ENCODE results near the gene HAGH. TPM values are rescaled to one million over a fixed set of nuclear protein-coding genes. Genes with fewer than 3 reads are reported as not detected.

HAGH gene
- total RNA-seq, 6 donors from 2014 or later, result 84.5 to 251 (median 122) TPM

DNA sequence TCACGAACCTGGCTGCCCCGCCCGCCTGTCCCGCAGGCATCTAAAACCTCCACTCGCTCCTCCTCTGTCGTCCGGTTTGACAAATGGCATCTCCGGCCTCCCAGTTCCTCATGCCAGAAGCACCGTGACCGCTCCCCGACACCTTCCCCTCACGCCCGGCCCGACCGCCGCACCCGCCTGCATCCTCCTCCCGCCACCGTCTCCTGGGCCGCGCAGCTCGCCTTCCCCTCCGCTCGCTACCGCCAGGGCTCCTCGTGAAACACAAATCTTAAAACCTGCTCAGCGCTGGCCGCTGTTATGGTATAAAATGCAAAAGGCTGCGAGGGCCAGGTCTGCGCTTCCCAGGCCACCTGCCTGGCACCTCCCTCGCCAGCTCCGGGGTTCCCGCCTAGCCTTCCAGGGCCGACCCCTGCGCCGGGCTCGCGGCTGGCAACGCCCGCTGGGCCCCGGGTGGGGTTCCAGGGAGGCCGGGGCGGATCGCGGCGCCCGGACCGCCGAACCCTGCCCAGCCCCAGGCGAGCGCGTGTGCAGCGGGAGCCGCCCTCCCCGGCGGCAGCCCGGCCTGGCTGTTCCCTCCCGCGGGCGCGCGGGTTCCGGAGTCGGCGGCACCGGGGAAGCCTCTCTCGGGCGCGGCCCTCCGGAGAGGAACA lies 44.7 kb downstream of the HAGH start:
- Histone ChIP-seq H3K9me3 (no peaks in the 10 kb centered on the region), H3K27me3 (no peaks in the 10 kb centered on the region), H3K36me3 (peaks cover 8 to 53% (median 34%) of the 10 kb centered on the region in 4 donors), H3K4me3 (peak overlapping the region; percentile 70 to 92 (median 88)), H3K4me1 (peaks cover 23 to 52% (median 28%) of the 10 kb centered on the region in 4 donors), H3K27ac (peak overlapping the region; percentile 84 to 93 (median 86))
- ATAC-seq (ENCODE audit: low FRiP score in 2 of 2) (peak in 1 of 2 donors; percentile 41), DNase-seq (peak in 1 of 2 donors; percentile 88)
- WGBS, 2 donors, result 0 to 3% methylated on average over 10 to 27 of the region's 70 CpGs
- TF ChIP-seq, protein P1, sequence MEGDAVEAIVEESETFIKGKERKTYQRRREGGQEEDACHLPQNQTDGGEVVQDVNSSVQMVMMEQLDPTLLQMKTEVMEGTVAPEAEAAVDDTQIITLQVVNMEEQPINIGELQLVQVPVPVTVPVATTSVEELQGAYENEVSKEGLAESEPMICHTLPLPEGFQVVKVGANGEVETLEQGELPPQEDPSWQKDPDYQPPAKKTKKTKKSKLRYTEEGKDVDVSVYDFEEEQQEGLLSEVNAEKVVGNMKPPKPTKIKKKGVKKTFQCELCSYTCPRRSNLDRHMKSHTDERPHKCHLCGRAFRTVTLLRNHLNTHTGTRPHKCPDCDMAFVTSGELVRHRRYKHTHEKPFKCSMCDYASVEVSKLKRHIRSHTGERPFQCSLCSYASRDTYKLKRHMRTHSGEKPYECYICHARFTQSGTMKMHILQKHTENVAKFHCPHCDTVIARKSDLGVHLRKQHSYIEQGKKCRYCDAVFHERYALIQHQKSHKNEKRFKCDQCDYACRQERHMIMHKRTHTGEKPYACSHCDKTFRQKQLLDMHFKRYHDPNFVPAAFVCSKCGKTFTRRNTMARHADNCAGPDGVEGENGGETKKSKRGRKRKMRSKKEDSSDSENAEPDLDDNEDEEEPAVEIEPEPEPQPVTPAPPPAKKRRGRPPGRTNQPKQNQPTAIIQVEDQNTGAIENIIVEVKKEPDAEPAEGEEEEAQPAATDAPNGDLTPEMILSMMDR (IDR thresholded peaks at IDR 0.05), result peak in 2 of 6 experiments; percentile 20 to 57
- no peak for TF ChIP-seq POLR2AphosphoS5 (IDR thresholded peaks at IDR 0.05)
- TF ChIP-seq POLR2A (IDR thresholded peaks at IDR 0.05), result peak in 1 of 4 donors; percentile 52

DNA sequence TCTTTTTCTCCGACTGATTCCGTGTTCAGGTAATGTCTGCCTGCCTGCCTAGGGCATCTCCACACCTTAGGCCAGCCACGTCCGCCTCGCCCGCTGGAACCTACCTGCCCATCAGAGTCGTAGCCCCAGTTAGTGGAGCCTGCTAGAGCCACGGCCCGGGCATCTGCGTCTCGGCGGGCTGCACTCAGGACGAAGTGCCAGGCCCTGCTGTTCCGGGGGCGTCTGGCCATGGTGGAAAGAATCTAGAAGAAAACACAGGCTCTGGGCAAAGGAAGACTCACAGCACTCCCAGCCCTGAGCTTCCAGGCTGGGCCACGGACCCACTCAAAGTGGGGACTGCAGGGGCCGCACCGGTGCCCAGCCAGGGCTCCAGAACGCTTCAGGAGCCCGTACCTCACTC lies 45.4 kb downstream of the HAGH start:
- peaks cover 23 to 52% (median 28%) of the 10 kb centered on the region in 4 donors for H3K4me1 ChIP-seq
- ATAC-seq (ENCODE audit: low FRiP score in 2 of 2) (no peak), DNase-seq (peak in 1 of 2 donors; percentile 83)
- H3K9me3 ChIP-seq, result no peaks in the 10 kb centered on the region
- H3K4me3 ChIP-seq, result peak overlapping the region; percentile 70 to 92 (median 88)
- peaks cover 12 to 53% (median 36%) of the 10 kb centered on the region in 4 donors for H3K36me3 ChIP-seq
- WGBS, 2 donors, result 66 to 81% methylated on average over 13 to 20 of the region's 20 CpGs
- H3K27ac ChIP-seq, result peak overlapping the region; percentile 84 to 93 (median 86)
- TF ChIP-seq, protein P1 (IDR thresholded peaks at IDR 0.05), result no peak
- TF ChIP-seq POLR2A (IDR thresholded peaks at IDR 0.05) (no peak), POLR2AphosphoS5 (IDR thresholded peaks at IDR 0.05) (no peak), EP300 (IDR thresholded peaks at IDR 0.05) (no peak)
- no peaks in the 10 kb centered on the region for H3K27me3 ChIP-seq

DNA sequence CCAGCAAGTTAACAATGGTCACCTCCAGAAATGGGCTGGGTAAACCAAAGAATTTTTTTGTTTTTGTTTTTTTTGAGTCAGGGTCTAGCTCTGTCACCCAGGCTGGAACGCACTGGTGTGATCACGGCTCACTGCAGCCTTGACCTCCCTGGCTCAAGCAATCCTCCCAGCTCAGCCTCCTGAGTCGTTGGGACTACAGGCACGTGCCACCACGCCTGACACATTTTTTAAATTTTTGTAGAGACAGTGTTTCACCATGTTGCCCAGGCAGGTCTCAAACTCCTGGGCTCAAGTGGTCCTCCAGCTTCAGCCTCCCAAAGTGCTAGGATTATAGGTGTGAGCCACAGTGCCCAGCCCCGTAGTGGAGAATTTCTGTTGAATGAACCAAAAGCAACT lies 46.0 kb downstream of the HAGH start:
- Histone ChIP-seq H3K27ac (peak overlapping the region in 1 of 4 donors; percentile 85), H3K36me3 (peaks cover 12 to 53% (median 41%) of the 10 kb centered on the region in 4 donors), H3K9me3 (no peaks in the 10 kb centered on the region), H3K4me1 (peaks cover 23 to 50% (median 28%) of the 10 kb centered on the region in 4 donors), H3K27me3 (no peaks in the 10 kb centered on the region), H3K4me3 (no peak overlapping the region)
- ATAC-seq (ENCODE audit: low FRiP score in 2 of 2), result no peak
- TF ChIP-seq, protein P1 (IDR thresholded peaks at IDR 0.05), result no peak
- TF ChIP-seq POLR2A (IDR thresholded peaks at IDR 0.05) (no peak), POLR2AphosphoS5 (IDR thresholded peaks at IDR 0.05) (no peak), EP300 (IDR thresholded peaks at IDR 0.05) (no peak)
- no peak for DNase-seq
- WGBS, 2 donors, result 71 to 75% methylated on average over 6 of the region's 6 CpGs

DNA sequence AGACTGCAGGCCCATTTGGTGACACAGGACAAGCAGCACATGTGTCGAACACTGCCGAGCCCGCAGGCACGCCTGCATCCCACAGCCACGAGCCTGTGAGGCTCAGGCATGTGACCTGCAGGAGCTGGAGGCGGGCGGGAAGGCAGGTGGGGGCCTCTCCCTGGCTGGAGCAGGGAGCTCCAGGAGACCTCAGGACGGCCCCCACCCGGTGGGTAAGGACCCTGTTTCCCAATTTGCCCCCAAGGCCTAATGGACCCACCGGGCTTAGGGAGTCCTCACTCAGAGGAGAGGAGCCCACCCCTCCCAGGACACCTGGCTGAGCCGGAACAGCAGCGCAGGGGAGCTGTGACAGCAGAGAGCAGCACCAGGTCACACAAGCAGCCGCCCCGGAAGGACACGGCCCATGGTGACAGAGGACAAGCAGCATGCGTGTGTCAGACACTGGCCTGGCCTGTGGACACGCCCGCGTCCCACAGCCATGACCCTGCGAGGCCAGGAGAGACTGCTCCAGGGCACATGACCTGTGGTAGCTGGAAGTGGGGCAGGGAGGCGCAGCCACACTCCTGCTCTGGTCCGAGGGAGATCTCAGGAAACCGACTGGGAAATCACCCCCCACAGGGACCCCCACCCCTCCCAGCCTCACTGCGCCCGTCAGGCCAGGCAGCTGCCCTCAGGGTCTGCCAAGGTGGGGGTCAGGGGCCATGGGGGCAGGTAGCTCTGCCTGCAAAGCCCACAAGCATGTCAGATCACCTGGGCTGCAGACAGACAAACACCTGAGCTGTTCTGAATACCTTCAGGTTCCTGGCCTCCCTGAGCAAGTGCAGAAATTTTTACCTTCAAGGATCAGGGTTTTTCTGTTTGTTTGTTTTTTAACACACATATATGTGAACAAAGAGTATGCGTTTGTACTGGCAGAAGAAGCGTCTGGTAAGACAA lies 46.6 kb downstream of the HAGH start:
- Histone ChIP-seq H3K27me3 (no peaks in the 10 kb centered on the region), H3K4me3 (no peak overlapping the region), H3K27ac (peak overlapping the region in 1 of 4 donors; percentile 5), H3K36me3 (peaks cover 12 to 54% (median 47%) of the 10 kb centered on the region in 4 donors), H3K9me3 (no peaks in the 10 kb centered on the region), H3K4me1 (peaks cover 21 to 46% (median 29%) of the 10 kb centered on the region in 4 donors)
- WGBS, 2 donors, result 86 to 92% methylated on average over 8 to 25 of the region's 27 CpGs
- TF ChIP-seq POLR2A (IDR thresholded peaks at IDR 0.05), result peak in 1 of 4 donors; percentile 10
- no peak for TF ChIP-seq EP300 (IDR thresholded peaks at IDR 0.05)
- DNase-seq, result peak in 1 of 2 donors; percentile 73
- no peak for ATAC-seq (ENCODE audit: low FRiP score in 2 of 2)

DNA sequence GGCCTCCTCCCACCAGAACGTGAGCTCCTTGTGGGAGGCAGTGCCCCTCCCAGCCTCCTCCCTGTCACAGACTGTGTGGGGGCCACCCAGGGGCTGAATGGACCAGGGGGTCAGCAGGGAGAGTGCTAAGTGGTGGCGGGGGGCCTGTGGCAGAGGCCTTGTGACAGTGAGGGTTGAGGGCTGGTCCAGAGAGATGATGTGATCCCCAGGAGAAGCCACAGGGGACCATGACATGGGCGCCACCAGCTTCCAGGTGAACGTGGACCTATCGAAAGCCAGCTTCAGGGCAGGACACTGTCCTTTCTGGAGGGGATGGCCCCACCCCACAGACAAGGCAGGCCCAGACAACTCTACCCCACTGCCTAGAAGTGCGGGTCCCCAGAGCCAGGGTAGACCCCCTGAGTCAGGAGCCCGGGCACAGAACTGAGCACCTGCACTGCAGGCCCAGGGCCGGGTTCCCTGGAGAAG lies 47.4 kb downstream of the HAGH start:
- ATAC-seq (ENCODE audit: low FRiP score in 2 of 2), result no peak
- no peak for DNase-seq
- TF ChIP-seq, protein P1 (IDR thresholded peaks at IDR 0.05), result no peak
- no peak for TF ChIP-seq POLR2A (IDR thresholded peaks at IDR 0.05)
- no peak for TF ChIP-seq EP300 (IDR thresholded peaks at IDR 0.05)
- no peak for TF ChIP-seq POLR2AphosphoS5 (IDR thresholded peaks at IDR 0.05)
- 74 to 88% methylated on average over 7 to 8 of the region's 8 CpGs for WGBS, 2 donors
- H3K4me3 ChIP-seq, result no peak overlapping the region
- peaks cover 12 to 56% (median 48%) of the 10 kb centered on the region in 4 donors for H3K36me3 ChIP-seq
- no peaks in the 10 kb centered on the region for H3K9me3 ChIP-seq
- no peaks in the 10 kb centered on the region for H3K27me3 ChIP-seq
- H3K27ac ChIP-seq, result no peak overlapping the region
- H3K4me1 ChIP-seq, result peaks cover 26 to 46% (median 36%) of the 10 kb centered on the region in 4 donors

All from upper lobe of left lung (tissue), 6 donors.